Adrenal gland (tissue), 12 donors: Measurements from ENCODE around the gene RNFT2. TPM values are rescaled to one million over a fixed set of nuclear protein-coding genes. Genes with fewer than 3 reads are reported as not detected.

ENCODE experiments used
- DNase-seq, 7 donors: peaks; one replicate each; pipeline ENCODE4 v3.0.0-alpha.2; 2019 to 2020
- H3K27ac ChIP-seq, 5 donors: fragments of 200-600 bp; sonication (generic) in 4 of 5; 1 replicate in 3 of 5; 2 replicates in 2 of 5; pipeline versions ENCODE4 v1.5.1 to v1.8.0; 2016 to 2020; ENCODE audit warnings: mild to moderate bottlenecking in 1 of 5
- H3K27me3 ChIP-seq: fragments of 200-600 bp; 2 replicates; pipeline ENCODE4 v1.8.0; 2021
- H3K36me3 ChIP-seq, 2 donors: fragments of 200-600 bp; replicated peaks in 1 of 2; 1 replicate in 1 of 2; 2 replicates in 1 of 2; pipeline versions ENCODE4 v1.5.1 to v1.8.0; 2018 to 2022
- H3K4me1 ChIP-seq, 2 donors: fragments of 200-600 bp; replicated peaks in 1 of 2; 1 replicate in 1 of 2; 2 replicates in 1 of 2; pipeline versions ENCODE4 v1.5.1 to v1.8.0; 2018 to 2021
- H3K4me3 ChIP-seq, 4 donors: fragments of 200-600 bp; sonication (generic) in 3 of 4; one replicate each; pipeline ENCODE4 v1.5.1; 2016 to 2018
- H3K9me3 ChIP-seq, 3 donors: fragments of 200-600 bp; sonication (generic) in 1 of 3; replicated peaks in 1 of 3; 1 replicate in 2 of 3; 2 replicates in 1 of 3; pipeline versions ENCODE4 v1.5.1 to v1.8.0; 2016 to 2021
- POLR2A ChIP-seq, 2 donors: fragments of 450-650 bp; IDR thresholded peaks; one replicate each; pipeline ENCODE4 v1.6.1; 2017; ENCODE audit warnings: antibody characterized with exemption in 2 of 2, mild to moderate bottlenecking in 2 of 2, moderate library complexity in 1 of 2
- WGBS, 4 donors: extraction: QIAGEN DNeasy Blood & Tissue Kit in 2 of 4; methylation state at CpG; one replicate each; pipeline versions ENCODE4 v1.1.5 to v1.1.7; 2013 to 2017; 5-methylcytosine and 5-hydroxymethylcytosine counted together
- intact Hi-C, 2 donors: fragments of 100-400 bp; cut with DNase I; formaldehyde crosslinking; loops; one replicate each; pipeline versions ENCODE4 v1.14.1 to v1.15.0; 2022 to 2023
- polyA plus RNA-seq, 3 donors: library from polyadenylated mRNA; stranded (reverse); fragments of 200-250 nt in 2 of 3; fragments of 350-450 nt in 1 of 3; fragmentation: Illumina TruSeq in 1 of 3; extraction: RNeasy Lipid Tissue Mini Kit (QIAGEN cat#74804) in 1 of 3; gene quantifications; one replicate each; pipeline ENCODE4 v1.2.3, GENCODE V29; 2013 to 2014
- small RNA-seq, 2 donors: library from RNA; depleted of rRNA; stranded (forward); fragments of <200 nt; gene quantifications; one replicate each; pipeline ENCODE3, GENCODE V24; 2016
- total RNA-seq, 9 donors: library from RNA; depleted of rRNA in 4 of 9; stranded (reverse); fragments of >200 nt in 4 of 9; fragments of 120-200 nt in 1 of 9; fragmentation: NEBNext Ultra II Directional in 1 of 9; extraction: Animal tissue kit (Norgen Biotek cat#: 25700) in 1 of 9; gene quantifications; one replicate each; pipeline versions ENCODE4 v1.1.0 to v1.2.4, GENCODE V29; 2013 to 2023
- TF ChIP-seq, protein P1 (sequence below), 6 experiments: fragments of 450-650 bp in 4 of 6; fragments of 200-600 bp in 2 of 6; sonication (generic) in 1 of 6; IDR thresholded peaks; 1 replicate in 5 of 6; 2 replicates in 1 of 6; pipeline versions ENCODE4 v1.5.1 to v1.8.0; 2016 to 2021; ENCODE audit warnings: antibody characterized with exemption in 6 of 6, mild to moderate bottlenecking in 2 of 6, moderate library complexity in 1 of 6
- donor health status: healthy with polysubstance abuse.
- donor health status: Bipolar disorder and iron deficiency.
- donor health status: DM: yes; HTN: yes; CAD: no.
- donor health status: DM: no; HTN: no; CAD: no.
- donor health status: DM: no; HTN: no; CAD: no.
- donor health status: DM: yes; HTN: yes; CAD: no.

Gene RNFT2
- total and polyA plus RNA-seq, 12 donors = 2.8 to 11.4 (median 5.8) TPM

GRCh38 chr12:116898669-116899068, 160.6 kb downstream of the RNFT2 start:
- no peak overlapping the region for H3K4me3 ChIP-seq
- no peaks in the 10 kb centered on the region for H3K36me3 ChIP-seq
- H3K27me3 ChIP-seq = no peaks in the 10 kb centered on the region
- H3K9me3 ChIP-seq = no peaks in the 10 kb centered on the region
- H3K4me1 ChIP-seq = no peaks in the 10 kb centered on the region
- DNase-seq = no peak
- WGBS, 4 donors = 0 to 81% (median 65%) methylated on average over 1 to 3 of the region's 3 CpGs
- intact Hi-C loops = no loop called here
- TF ChIP-seq, protein P1, sequence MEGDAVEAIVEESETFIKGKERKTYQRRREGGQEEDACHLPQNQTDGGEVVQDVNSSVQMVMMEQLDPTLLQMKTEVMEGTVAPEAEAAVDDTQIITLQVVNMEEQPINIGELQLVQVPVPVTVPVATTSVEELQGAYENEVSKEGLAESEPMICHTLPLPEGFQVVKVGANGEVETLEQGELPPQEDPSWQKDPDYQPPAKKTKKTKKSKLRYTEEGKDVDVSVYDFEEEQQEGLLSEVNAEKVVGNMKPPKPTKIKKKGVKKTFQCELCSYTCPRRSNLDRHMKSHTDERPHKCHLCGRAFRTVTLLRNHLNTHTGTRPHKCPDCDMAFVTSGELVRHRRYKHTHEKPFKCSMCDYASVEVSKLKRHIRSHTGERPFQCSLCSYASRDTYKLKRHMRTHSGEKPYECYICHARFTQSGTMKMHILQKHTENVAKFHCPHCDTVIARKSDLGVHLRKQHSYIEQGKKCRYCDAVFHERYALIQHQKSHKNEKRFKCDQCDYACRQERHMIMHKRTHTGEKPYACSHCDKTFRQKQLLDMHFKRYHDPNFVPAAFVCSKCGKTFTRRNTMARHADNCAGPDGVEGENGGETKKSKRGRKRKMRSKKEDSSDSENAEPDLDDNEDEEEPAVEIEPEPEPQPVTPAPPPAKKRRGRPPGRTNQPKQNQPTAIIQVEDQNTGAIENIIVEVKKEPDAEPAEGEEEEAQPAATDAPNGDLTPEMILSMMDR (IDR thresholded peaks at IDR 0.05) = no peak
- no peak for TF ChIP-seq POLR2A (IDR thresholded peaks at IDR 0.05)
- H3K27ac ChIP-seq = no peak overlapping the region

DNA sequence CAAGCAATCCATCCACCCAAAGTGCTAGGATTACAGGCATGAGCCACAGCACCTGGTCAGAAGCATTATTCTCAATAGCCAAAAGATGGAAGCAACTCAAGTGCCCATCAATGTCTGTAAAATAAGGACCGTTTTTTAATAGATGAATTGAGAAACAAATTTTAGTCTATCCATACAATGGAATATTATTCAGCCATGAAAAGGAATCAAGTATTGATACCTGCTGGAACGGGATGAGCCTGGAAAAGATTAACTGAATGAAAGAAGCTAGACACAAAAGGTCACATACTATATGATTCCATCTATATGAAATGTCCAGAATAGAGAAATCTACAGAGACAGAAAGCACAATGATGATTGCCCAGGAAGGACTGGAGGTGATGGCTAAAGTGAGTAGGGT, 163.5 kb downstream of the RNFT2 start:
- 73 to 79% (median 75%) methylated on average over 2 of the region's 2 CpGs for WGBS, 4 donors
- Histone ChIP-seq H3K4me1 (no peaks in the 10 kb centered on the region), H3K4me3 (no peak overlapping the region), H3K27me3 (no peaks in the 10 kb centered on the region), H3K27ac (no peak overlapping the region), H3K9me3 (no peaks in the 10 kb centered on the region), H3K36me3 (no peaks in the 10 kb centered on the region)
- DNase-seq = no peak
- intact Hi-C loops = no loop called here
- TF ChIP-seq, protein P1 (IDR thresholded peaks at IDR 0.05) = no peak
- TF ChIP-seq POLR2A (IDR thresholded peaks at IDR 0.05) = no peak

Small RNA genes within 50 kb of the gene (small RNA-seq; reads per million reads assigned to genes)
- 0 reads per million in 2 donors for gene RNU6-558P

Other genes with a start within 250 kb of the RNFT2 start
- 1 to 10 TPM in 5 of 9 donors, under 1 TPM in 3, not detected in 1; 0.54 to 4.6 (median 1.9) TPM for gene MAP1LC3B2, start 178.9 kb upstream of the RNFT2 start, total RNA-seq
- 1 to 10 TPM in 2 of 3 donors, under 1 TPM in 1; 0.81 to 1.7 (median 1.3) TPM for gene MAP1LC3B2, start 178.9 kb upstream of the RNFT2 start, polyA plus RNA-seq
- gene SPRING1, start 246 bp upstream of the RNFT2 start, total RNA-seq = 10 to 100 TPM; 14.8 to 33.9 (median 27.0) TPM
- gene SPRING1, start 246 bp upstream of the RNFT2 start, polyA plus RNA-seq = 10 to 100 TPM in 2 of 3 donors, 1 to 10 TPM in 1; 9.7 to 14.4 (median 13.2) TPM
- gene HRK, start 143.1 kb downstream of the RNFT2 start, total RNA-seq = 1 to 10 TPM in 1 of 9 donors, under 1 TPM in 5, not detected in 3; 0.14 to 1.1 (median 0.46) TPM
- gene HRK, start 143.1 kb downstream of the RNFT2 start, polyA plus RNA-seq = under 1 TPM; 0.09 to 0.48 (median 0.20) TPM
- 10 to 100 TPM; 13.8 to 19.1 (median 16.4) TPM for gene FBXW8, start 172.6 kb downstream of the RNFT2 start, total RNA-seq
- gene FBXW8, start 172.6 kb downstream of the RNFT2 start, polyA plus RNA-seq = 1 to 10 TPM; 2.9 to 9.7 (median 4.2) TPM